ENCODE measurements around the gene CIAO1.
"Not testable (repeated sequence)": the region's sequence is repeated elsewhere in the genome, so short reads cannot be mapped to it uniquely, and the experiment has no call there.

Gene CIAO1

GRCh38 chr2:96265840-96266679, at the start of gene CIAO1, which contains the start of gene TMEM127:
CIAO1 (plus strand) TSS chr2:96266225; CDS start chr2:96266351, 126 bp downstream.
TMEM127 (minus strand) TSS chr2:96265997; CDS start chr2:96265381, 616 bp downstream.
- peak; percentile 97 for DNase-seq

GRCh38 chr2:96218508-96219131, 47.4 kb upstream of the CIAO1 start:
- no peak for DNase-seq

GRCh38 chr2:96219959-96220358, 46.1 kb upstream of the CIAO1 start:
- not testable (repeated sequence) for DNase-seq

- not testable (repeated sequence) for DNase-seq
These were observed 44.9 kb upstream of the CIAO1 start for GRCh38 chr2:96221106-96221505.

GRCh38 chr2:96225016-96225533, 41.0 kb upstream of the CIAO1 start:
- no peak for DNase-seq

- no peak for DNase-seq
These were observed 34.7 kb upstream of the CIAO1 start for GRCh38 chr2:96231316-96231715.

- no peak for DNase-seq
These were observed 32.6 kb upstream of the CIAO1 start for GRCh38 chr2:96233436-96233835.

GRCh38 chr2:96233880-96234316, 32.1 kb upstream of the CIAO1 start:
- no peak for DNase-seq

GRCh38 chr2:96236882-96237281, 29.1 kb upstream of the CIAO1 start:
- DNase-seq, result no peak

- DNase-seq, result no peak
These were observed 27.8 kb upstream of the CIAO1 start for GRCh38 chr2:96238266-96238665.

- no peak for DNase-seq
These were observed 26.9 kb upstream of the CIAO1 start for GRCh38 chr2:96239091-96239490.

GRCh38 chr2:96239745-96240264, 26.2 kb upstream of the CIAO1 start:
- DNase-seq, result no peak

- no peak for DNase-seq
These were observed 25.5 kb upstream of the CIAO1 start for GRCh38 chr2:96240341-96241038.

- no peak for DNase-seq
These were observed 24.8 kb upstream of the CIAO1 start for GRCh38 chr2:96241227-96241626.

GRCh38 chr2:96241900-96242611, 24.0 kb upstream of the CIAO1 start:
- peak; percentile 60 for DNase-seq

- DNase-seq, result no peak
These were observed 22.2 kb upstream of the CIAO1 start for GRCh38 chr2:96243843-96244242.

- peak; percentile 14 for DNase-seq
These were observed 20.2 kb upstream of the CIAO1 start for GRCh38 chr2:96245609-96246390.

GRCh38 chr2:96247009-96247408, 19.0 kb upstream of the CIAO1 start:
- DNase-seq, result no peak

GRCh38 chr2:96247896-96248295, 18.1 kb upstream of the CIAO1 start:
- DNase-seq, result no peak

GRCh38 chr2:96248624-96249023, 17.4 kb upstream of the CIAO1 start:
- no peak for DNase-seq

- no peak for DNase-seq
These were observed 16.4 kb upstream of the CIAO1 start for GRCh38 chr2:96249654-96250053.

Data from CD4-positive, alpha-beta T cell treated with Interleukin-6 for 4 hours (primary cell).